Activated CD4-positive, alpha-beta T cell treated with anti-CD3 and anti-CD28 coated beads, Interleukin-2, amount 10 ng/mL, durations not matched to agents 24 days and 14 days (primary cell): ENCODE measurements around the gene GATAD2A. TPM values are rescaled to one million over a fixed set of nuclear protein-coding genes. Genes with fewer than 3 reads are reported as not detected.
A peak's percentile ranks its signal among the peaks of the same experiment; 100 is the strongest.

Experiments
- DNase-seq: peaks from one replicate; pipeline ENCODE4 v3.0.0; 2022
- H3K27ac Mint-ChIP-seq: one replicate; pipeline ENCODE4 v1.8.0; 2022; ENCODE audit warnings: mild to moderate bottlenecking, mixed read lengths
- H3K27me3 Mint-ChIP-seq: one replicate; pipeline ENCODE4 v1.8.0; 2022; ENCODE audit warnings: mixed read lengths
- H3K36me3 Mint-ChIP-seq: one replicate; pipeline ENCODE4 v1.8.0; 2022; ENCODE audit warnings: low read depth, mild to moderate bottlenecking, mixed read lengths
- H3K4me1 Mint-ChIP-seq: one replicate; pipeline ENCODE4 v1.8.0; 2021; ENCODE audit warnings: mixed read lengths
- H3K4me3 Mint-ChIP-seq: one replicate; pipeline ENCODE4 v1.8.0; 2022; ENCODE audit warnings: mild to moderate bottlenecking, moderate library complexity, mixed read lengths
- H3K9me3 Mint-ChIP-seq: one replicate; pipeline ENCODE4 v1.8.0; 2021; ENCODE audit warnings: mixed read lengths
- intact Hi-C: fragments of 100-400 bp; cut with micrococcal nuclease; formaldehyde crosslinking; loops from one replicate; pipeline ENCODE4 v1.15.1; 2023
- total RNA-seq: library from RNA; stranded (reverse); gene quantifications from 2 replicates; pipeline ENCODE4 v1.2.3, GENCODE V29; 2022

GATAD2A gene
- total RNA-seq, 1 donor from 2014 or later, result 134 TPM

DNA sequence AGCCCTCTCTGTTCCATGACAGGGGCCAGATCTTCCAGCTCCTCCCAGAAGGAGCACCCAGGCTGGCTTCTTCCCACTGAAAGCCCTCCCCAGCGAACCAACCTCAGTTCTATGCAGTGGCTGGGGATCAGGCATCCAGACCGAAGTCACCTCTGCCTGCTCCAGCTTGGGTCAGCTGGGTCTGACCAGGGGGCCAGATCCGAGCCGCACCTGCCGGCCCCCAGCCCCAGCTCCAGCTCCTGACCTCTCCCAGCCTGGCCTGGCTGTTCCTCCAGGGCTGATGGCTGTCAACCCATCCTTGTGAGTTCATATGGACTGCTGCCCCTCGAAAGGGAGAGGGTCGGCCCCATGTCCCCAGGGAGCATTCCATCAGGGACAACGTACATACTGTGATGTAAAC, 101.9 kb downstream of the GATAD2A start:
- no peak overlapping the region for H3K27ac Mint-ChIP-seq
- H3K4me1 Mint-ChIP-seq, result peaks cover 1% of the 10 kb centered on the region
- H3K27me3 Mint-ChIP-seq, result no peaks in the 10 kb centered on the region
- no peak overlapping the region for H3K4me3 Mint-ChIP-seq
- peaks cover 38% of the 10 kb centered on the region for H3K36me3 Mint-ChIP-seq
- H3K9me3 Mint-ChIP-seq, result no peaks in the 10 kb centered on the region
- DNase-seq, result no peak
- intact Hi-C loops, result no loop called here

DNA sequence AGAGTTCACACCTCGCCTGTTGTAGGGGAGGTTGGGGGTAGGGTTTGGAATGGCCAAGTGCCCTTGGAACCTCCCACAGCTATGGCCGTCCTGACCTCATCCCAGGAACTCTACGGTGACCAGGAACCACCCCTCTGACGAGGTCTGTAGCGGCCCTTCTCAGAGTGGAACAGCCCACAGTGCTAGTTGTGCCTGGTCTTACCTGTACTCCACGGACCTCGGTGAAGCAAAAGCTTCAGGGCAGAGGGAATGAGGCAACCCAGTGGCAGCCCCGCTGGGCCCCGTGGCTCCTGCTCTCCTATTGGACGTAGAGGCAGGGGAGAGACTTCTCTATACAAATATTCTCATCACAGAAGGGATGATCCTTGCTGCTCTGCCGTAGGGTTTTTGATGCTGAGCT, 102.7 kb downstream of the GATAD2A start:
- Mint-ChIP-seq H3K4me1 (peaks cover 1% of the 10 kb centered on the region), H3K27ac (no peak overlapping the region), H3K9me3 (no peaks in the 10 kb centered on the region), H3K27me3 (no peaks in the 10 kb centered on the region), H3K36me3 (peaks cover 30% of the 10 kb centered on the region), H3K4me3 (no peak overlapping the region)
- intact Hi-C loops, result no loop called here
- DNase-seq, result no peak

DNA sequence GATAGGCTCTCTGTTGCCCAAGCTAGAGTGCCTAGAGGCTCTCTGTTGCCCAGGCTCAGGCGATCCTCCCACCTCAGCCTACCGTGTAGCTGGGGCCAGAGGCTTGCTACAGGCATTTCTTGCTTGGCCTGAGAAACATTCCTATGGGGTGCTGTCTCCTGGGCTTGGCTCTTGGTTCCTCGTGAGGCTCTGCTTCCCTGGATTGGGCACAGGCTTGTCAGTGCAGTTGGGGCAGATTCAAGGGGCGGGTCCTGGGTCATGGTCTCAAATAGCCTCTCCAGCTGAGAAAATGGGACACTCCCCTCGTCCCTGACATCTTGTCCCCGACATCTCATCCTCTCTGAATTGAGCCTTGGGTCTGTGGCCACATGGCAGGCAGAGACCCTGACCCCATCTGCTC, 105.0 kb downstream of the GATAD2A start:
- DNase-seq, result no peak
- H3K9me3 Mint-ChIP-seq, result no peaks in the 10 kb centered on the region
- no peaks in the 10 kb centered on the region for H3K27me3 Mint-ChIP-seq
- no peak overlapping the region for H3K4me3 Mint-ChIP-seq
- H3K4me1 Mint-ChIP-seq, result peaks cover 1% of the 10 kb centered on the region
- intact Hi-C loops, result no loop called here
- H3K36me3 Mint-ChIP-seq, result peaks cover 24% of the 10 kb centered on the region
- H3K27ac Mint-ChIP-seq, result no peak overlapping the region

DNA sequence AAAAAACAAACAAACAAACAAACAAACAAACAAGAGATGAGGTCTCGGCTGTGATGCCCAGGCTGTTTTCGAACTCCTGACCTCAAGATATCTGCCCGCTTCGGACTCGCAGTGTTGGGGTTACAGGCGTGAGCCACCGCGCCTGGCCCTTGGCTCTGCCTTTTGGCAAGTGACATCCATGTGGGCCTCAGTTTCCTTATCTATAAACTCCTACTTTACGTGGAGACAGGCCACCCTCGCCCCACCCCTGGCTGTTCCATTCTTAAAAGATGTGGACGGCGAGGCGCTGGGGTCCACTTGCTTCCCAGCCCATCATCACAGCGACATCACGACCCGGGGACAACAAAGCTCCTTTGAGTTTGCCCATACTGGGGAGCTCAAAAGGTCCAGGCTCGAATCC, 108.2 kb downstream of the GATAD2A start:
- intact Hi-C loops, result no loop called here
- Mint-ChIP-seq H3K4me3 (no peak overlapping the region), H3K36me3 (peaks cover 12% of the 10 kb centered on the region), H3K27ac (no peak overlapping the region), H3K4me1 (no peaks in the 10 kb centered on the region), H3K9me3 (no peaks in the 10 kb centered on the region), H3K27me3 (no peaks in the 10 kb centered on the region)
- no peak for DNase-seq

DNA sequence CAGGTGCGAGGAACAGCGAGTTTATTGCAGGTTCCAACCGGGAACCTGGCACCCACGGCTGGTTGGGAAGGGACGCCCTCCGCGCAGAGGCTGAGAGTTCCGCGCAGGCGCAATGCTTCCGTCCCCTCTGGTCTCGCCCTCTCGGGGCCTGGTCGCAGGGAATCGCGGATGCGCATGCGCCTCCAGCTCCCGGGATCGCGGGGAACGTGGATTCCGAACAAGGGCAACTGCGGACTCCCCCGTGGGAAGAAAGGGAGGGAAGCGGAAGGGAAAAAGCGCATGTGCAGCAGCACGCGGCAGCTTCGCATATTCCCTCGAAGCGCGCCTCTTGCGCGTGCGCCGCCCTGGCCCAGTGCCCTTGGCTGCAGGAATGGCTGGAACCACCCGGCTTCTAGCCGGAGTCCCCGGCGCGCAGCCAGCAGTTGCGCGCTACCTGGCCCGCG, 108.8 kb downstream of the GATAD2A start:
- Mint-ChIP-seq H3K27ac (no peak overlapping the region), H3K36me3 (peaks cover 15% of the 10 kb centered on the region), H3K4me1 (peaks cover 2% of the 10 kb centered on the region), H3K9me3 (no peaks in the 10 kb centered on the region), H3K27me3 (no peaks in the 10 kb centered on the region), H3K4me3 (peak overlapping the region; percentile 49)
- intact Hi-C loops, result no loop called here
- DNase-seq, result no peak

DNA sequence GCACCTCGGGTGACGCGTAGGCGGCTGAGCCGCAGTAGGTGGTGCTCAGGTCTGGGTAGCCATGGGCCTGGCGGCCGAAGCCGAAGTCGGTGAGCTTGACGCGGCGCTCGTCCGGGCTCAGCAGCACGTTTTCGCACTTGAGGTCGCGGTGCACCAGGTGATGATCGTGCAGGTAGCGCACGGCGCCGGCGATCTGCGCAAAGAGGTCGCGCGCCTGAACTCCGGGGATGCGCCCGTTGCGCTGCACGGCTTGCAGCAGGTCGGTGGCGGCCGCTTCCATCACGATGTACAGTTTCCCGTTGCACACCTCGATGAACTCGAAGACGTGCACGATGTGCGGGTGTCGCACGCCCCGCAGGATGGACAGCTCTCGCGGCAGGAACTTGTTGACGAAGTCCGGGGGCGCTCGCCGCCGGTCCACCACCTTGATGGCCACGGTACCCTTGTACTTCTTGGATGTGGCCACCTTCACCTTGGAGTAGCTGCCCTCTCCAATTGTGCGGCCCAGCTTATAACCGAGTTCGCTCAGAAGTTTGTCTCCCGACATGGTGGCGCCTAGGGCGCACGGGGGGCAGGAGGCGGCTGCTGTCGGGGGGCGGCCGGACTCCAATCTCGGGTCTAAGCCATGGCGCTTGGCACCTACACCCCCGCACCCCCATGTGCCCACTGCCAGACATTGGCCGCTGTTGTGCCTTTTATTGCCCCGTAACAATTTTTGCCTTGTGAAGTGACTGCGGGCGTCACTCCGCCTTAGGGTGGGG, 109.6 kb downstream of the GATAD2A start, which contains the start of gene TSSK6:
TSSK6 (minus strand) TSS at position 668 of the 761 bp plus-strand sequence; CDS start at position 547, 121 bp downstream.
- intact Hi-C loops, result no loop called here
- Mint-ChIP-seq H3K4me1 (peaks cover 6% of the 10 kb centered on the region), H3K27ac (peak within 1 kb of the TSS; percentile 95), H3K4me3 (peak within 1 kb of the TSS; percentile 96), H3K27me3 (no peaks in the 10 kb centered on the region), H3K36me3 (peaks cover 23% of the 10 kb centered on the region), H3K9me3 (no peaks in the 10 kb centered on the region)
- no peak for DNase-seq

DNA sequence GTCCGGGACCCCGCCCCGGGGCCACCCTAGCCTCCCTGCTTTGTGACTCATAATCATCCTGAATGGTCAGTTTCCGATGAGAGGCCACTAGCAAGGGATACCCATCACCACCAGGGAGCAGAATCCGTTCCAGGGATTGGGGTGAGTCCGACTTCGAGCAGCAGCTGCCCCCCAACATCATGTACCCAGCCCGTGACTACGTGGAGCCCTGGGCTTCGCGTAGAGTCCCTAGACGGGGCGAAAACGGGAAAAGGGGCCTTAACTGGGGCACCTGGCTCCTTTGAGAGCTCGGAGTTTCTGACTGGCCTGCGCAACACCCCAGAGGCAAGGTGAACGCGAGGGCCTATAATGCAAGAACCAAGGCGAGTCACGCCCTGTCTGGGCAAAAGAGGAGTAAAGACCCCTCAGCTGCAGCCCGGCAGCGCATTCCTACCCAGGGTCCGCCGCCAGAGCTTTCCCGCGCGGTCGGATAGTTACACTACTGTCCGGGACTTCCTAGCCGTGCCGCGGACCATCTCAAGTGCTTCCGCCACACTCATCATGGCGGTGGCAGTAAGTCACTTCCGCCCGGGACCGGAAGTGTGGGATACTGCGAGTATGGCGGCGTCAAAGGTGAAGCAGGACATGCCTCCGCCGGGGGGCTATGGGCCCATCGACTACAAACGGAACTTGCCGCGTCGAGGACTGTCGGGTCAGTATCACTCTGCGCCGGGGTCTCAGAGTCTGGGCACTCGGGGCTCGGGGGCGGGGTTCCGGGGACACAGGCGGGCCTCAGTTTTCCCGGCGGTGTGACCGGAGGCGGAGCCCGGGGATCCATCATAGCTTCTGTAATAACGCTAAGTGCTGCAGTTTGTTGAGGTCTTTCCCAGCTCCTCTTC, 110.4 kb downstream of the GATAD2A start, which contains the start of gene NDUFA13:
NDUFA13 (plus strand) TSS at position 584 of the 878 bp plus-strand sequence; CDS start at position 598, 14 bp downstream.
- intact Hi-C loops, result loop anchor here (1.0 kb wide), 1 partner anchor 196 kb away; the partner anchor contains the start of genes MAU2 and SUGP1
- H3K27me3 Mint-ChIP-seq, result no peaks in the 10 kb centered on the region
- H3K4me1 Mint-ChIP-seq, result peaks cover 9% of the 10 kb centered on the region
- H3K4me3 Mint-ChIP-seq, result peak within 1 kb of the TSS; percentile 96
- H3K9me3 Mint-ChIP-seq, result no peaks in the 10 kb centered on the region
- peak; percentile 99 for DNase-seq
- peaks cover 30% of the 10 kb centered on the region for H3K36me3 Mint-ChIP-seq
- peak within 1 kb of the TSS; percentile 95 for H3K27ac Mint-ChIP-seq

DNA sequence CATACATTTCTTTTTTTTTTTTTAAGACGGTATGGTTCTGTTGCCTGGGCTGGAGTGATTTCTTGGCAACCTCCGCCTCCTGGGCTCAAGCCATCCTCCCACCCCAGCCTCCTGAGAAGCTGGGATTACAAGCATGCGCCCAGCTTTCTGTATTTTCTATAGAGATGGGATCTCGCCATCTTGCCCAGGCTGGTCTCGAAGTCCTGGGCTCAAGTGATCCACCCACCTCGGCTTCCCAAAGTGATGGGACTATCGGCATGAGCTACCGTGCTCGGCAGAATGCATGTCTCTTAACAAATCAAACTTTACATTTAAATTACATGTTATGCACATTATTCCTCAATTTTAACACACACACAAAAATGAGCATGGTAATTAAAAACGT, 111.8 kb downstream of the GATAD2A start:
- no peaks in the 10 kb centered on the region for H3K27me3 Mint-ChIP-seq
- peak overlapping the region; percentile 95 for H3K27ac Mint-ChIP-seq
- no peaks in the 10 kb centered on the region for H3K9me3 Mint-ChIP-seq
- no peak for DNase-seq
- H3K4me1 Mint-ChIP-seq, result peaks cover 9% of the 10 kb centered on the region
- intact Hi-C loops, result no loop called here
- peaks cover 32% of the 10 kb centered on the region for H3K36me3 Mint-ChIP-seq
- peak overlapping the region; percentile 96 for H3K4me3 Mint-ChIP-seq

DNA sequence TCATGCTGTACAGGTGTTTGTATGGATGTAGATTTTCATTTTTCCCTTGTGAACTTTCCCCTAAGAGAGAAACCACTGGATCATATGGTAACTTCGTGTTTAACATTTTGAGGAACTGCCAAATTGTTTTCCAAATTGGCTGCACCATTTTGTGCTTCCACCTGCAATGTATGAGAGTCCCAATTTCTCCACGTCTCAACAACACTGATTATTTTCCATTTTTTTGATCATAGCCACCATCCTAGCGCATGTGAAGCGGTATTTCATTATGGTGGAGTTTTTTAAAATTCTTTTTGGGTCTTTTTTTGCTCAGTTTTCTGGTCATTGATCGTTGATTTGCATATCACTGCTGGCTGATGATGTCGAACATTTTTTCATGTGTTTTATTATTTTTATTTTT, 115.5 kb downstream of the GATAD2A start:
- Mint-ChIP-seq H3K9me3 (no peaks in the 10 kb centered on the region), H3K27ac (no peak overlapping the region), H3K4me1 (peaks cover 11% of the 10 kb centered on the region)

DNA sequence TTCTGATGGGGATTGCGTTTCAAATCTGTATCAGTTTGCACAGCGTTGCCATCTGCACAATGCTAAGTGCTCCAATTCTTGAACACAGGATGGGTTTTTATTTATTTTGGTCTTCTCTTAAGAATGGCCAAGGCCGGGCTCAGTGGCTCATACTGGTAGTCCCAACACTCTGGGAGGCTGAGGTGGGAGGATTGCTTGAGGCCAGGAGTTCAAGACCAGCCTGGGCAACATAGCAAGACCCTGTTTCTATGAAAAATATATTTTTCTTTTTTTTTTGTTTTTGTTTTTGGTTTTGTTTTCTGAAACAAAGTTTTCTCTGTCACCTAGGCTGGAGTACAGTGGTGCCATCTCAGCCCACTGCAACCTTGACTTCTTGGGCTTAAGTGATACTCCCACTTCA, 117.7 kb downstream of the GATAD2A start:
- no peak overlapping the region for H3K4me3 Mint-ChIP-seq
- no peak overlapping the region for H3K27ac Mint-ChIP-seq
- peaks cover 11% of the 10 kb centered on the region for H3K4me1 Mint-ChIP-seq
- no peak for DNase-seq
- H3K27me3 Mint-ChIP-seq, result no peaks in the 10 kb centered on the region
- H3K36me3 Mint-ChIP-seq, result peaks cover 31% of the 10 kb centered on the region
- H3K9me3 Mint-ChIP-seq, result no peaks in the 10 kb centered on the region
- intact Hi-C loops, result no loop called here

More for the DNA sequence above, 115.5 kb downstream of the GATAD2A start:
- Mint-ChIP-seq H3K4me3 (no peak overlapping the region), H3K36me3 (peaks cover 31% of the 10 kb centered on the region), H3K27me3 (no peaks in the 10 kb centered on the region)
- intact Hi-C loops, result no loop called here
- DNase-seq, result no peak

DNA sequence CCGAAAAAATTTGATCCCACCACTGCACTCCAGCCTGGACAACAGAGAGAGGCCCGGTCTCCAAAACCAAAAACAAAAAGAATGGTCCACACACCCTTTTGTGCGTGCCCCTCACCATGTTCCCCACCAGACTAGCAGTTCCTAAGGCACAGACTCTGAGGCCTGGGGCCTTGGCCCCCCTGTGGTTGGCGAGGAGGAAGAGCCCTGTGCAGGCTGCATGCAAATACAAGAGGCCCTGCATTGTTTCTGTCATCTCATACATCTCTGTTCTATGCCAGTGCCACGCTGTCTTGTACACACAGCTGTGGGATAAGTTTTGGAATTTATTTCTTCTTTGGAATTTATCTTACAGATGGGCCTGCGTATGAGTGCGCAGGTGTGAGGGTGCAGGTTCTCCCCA, 118.6 kb downstream of the GATAD2A start:
- Mint-ChIP-seq H3K4me1 (peaks cover 11% of the 10 kb centered on the region), H3K4me3 (no peak overlapping the region), H3K36me3 (peaks cover 30% of the 10 kb centered on the region), H3K9me3 (no peaks in the 10 kb centered on the region), H3K27me3 (no peaks in the 10 kb centered on the region), H3K27ac (no peak overlapping the region)
- DNase-seq, result no peak
- intact Hi-C loops, result no loop called here

DNA sequence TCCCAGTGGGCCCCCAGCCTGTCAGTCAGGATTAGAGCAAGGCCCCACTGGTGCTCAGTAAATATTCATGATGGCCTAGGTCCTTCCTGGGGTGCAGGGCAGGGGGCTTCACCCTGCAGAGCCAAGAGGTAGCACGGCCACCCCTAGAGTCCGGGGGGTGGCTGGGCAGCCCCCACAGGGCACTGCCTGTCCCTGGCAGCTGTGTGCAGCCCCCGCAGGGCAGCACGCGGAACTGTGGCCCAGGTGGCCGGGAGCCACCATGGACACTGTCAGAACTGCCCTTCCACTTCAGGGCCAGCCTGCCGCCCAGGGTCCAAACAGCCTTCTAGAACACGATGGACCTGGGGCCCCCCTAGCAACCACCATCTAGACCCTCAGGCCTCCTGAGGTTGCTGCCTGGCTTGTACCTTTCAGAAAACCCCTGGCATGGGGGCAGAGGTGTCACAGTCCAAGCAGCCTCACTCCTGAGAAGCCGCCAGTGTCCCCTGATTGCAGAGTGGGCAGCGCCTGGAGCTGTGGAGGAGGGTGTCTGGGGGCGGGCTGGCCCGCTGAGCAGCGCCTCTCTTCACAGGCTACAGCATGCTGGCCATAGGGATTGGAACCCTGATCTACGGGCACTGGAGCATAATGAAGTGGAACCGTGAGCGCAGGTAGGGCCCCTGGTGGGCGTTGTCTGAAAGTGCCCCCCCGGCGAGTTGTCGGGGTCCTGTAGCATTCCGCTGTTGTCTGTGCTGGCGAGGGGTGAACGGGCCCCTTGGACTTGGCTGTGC, 120.3 kb downstream of the GATAD2A start:
- H3K4me1 Mint-ChIP-seq, result peaks cover 3% of the 10 kb centered on the region
- H3K27ac Mint-ChIP-seq, result no peak overlapping the region
- intact Hi-C loops, result no loop called here
- no peaks in the 10 kb centered on the region for H3K27me3 Mint-ChIP-seq
- peaks cover 19% of the 10 kb centered on the region for H3K36me3 Mint-ChIP-seq
- DNase-seq, result no peak
- no peaks in the 10 kb centered on the region for H3K9me3 Mint-ChIP-seq
- H3K4me3 Mint-ChIP-seq, result no peak overlapping the region

DNA sequence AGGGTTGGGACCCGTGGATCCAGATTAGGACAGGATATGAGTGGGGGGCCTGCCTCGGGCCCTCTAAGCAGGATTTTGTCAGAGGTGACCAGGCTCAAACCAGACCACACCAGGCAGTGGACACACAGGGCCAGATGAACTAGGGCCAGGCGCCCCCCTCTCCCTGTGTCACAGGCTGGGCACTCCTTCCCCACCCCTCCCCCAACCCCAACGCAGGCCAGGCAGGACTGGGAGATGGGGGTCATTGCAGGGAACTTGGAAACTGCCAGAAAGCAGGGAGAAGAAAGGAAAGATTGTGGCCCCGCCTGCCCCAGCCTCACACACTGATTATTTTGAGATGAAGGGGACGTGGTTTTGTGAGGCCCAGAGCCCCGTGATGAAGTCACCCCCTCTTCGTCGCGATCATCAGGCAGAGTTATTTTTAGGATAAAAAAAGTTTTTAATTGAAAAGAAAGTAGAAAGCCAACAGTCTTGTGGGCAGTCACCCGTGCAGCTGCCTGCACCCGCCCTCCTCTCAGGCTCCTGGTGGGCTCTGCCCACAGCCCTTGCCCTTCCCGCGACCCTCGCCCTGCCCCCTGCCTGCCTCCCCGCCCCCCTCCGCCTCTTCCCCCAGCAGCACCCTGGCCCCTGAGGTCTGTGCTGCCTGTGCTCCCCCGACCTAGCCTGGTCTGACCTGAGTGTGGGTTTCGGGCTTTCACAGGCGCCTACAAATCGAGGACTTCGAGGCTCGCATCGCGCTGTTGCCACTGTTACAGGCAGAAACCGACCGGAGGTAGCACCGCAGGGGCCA, 121.3 kb downstream of the GATAD2A start:
- Mint-ChIP-seq H3K36me3 (peaks cover 20% of the 10 kb centered on the region), H3K27ac (no peak overlapping the region), H3K4me1 (peaks cover 6% of the 10 kb centered on the region), H3K27me3 (no peaks in the 10 kb centered on the region), H3K4me3 (no peak overlapping the region), H3K9me3 (no peaks in the 10 kb centered on the region)
- DNase-seq, result no peak
- intact Hi-C loops, result no loop called here
